Limb (tissue), 2 donors: ENCODE data around the gene OSCP1.

Experiments
- DNase-seq, 2 donors: peaks; one replicate each; pipeline ENCODE4 v3.0.0-alpha.2; 2016; ENCODE audit errors: extremely low spot score in 2 of 2

The OSCP1 gene

GRCh38 chr1:36475341-36475740 is 25.1 kb upstream of the OSCP1 start:
- DNase-seq: no peak

GRCh38 chr1:36472656-36473055 is 22.4 kb upstream of the OSCP1 start:
- no peak for DNase-seq

GRCh38 chr1:36471830-36472641 is 21.8 kb upstream of the OSCP1 start:
- DNase-seq: no peak

GRCh38 chr1:36469163-36469562 is 18.9 kb upstream of the OSCP1 start:
- no peak for DNase-seq

GRCh38 chr1:36467700-36468455 is 17.6 kb upstream of the OSCP1 start:
- no peak for DNase-seq

- DNase-seq: no peak
Observed at GRCh38 chr1:36467027-36467410, 16.8 kb upstream of the OSCP1 start.

- no peak for DNase-seq
Observed at GRCh38 chr1:36466370-36467026, 16.2 kb upstream of the OSCP1 start.

GRCh38 chr1:36465731-36466369 is 15.6 kb upstream of the OSCP1 start:
- DNase-seq: no peak

- peak in 1 of 2 donors; percentile 56 for DNase-seq
Observed at GRCh38 chr1:36464605-36465393, 14.5 kb upstream of the OSCP1 start.

- DNase-seq: peak; percentile 95 to 96
Observed at GRCh38 chr1:36463803-36464604, 13.8 kb upstream of the OSCP1 start, which contains the start of gene MRPS15. TSS of gene MRPS15 (minus strand) at chr1:36464384. CDS start at chr1:36464275, 109 bp downstream.

- DNase-seq: no peak
Observed at GRCh38 chr1:36463463-36463802, 13.2 kb upstream of the OSCP1 start.

- DNase-seq: no peak
Observed at GRCh38 chr1:36458910-36459309, 8.7 kb upstream of the OSCP1 start.

- no peak for DNase-seq
Observed at GRCh38 chr1:36457691-36458090, 7.4 kb upstream of the OSCP1 start.

- DNase-seq: no peak
Observed at GRCh38 chr1:36456391-36456928, 6.2 kb upstream of the OSCP1 start.

- no peak for DNase-seq
Observed at GRCh38 chr1:36455386-36455785, 5.1 kb upstream of the OSCP1 start.

- DNase-seq: no peak
Observed at GRCh38 chr1:36453600-36454388, 3.5 kb upstream of the OSCP1 start.

- DNase-seq: no peak
Observed at GRCh38 chr1:36453051-36453450, 2.8 kb upstream of the OSCP1 start.

- DNase-seq: no peak
Observed at GRCh38 chr1:36450919-36451305, 661 bp upstream of the OSCP1 start.

GRCh38 chr1:36448530-36449056 is 1.7 kb downstream of the OSCP1 start:
- DNase-seq: no peak
